H9 (cell line): ENCODE measurements around the gene TYMP. TPM values are rescaled to one million over a fixed set of nuclear protein-coding genes. Genes with fewer than 3 reads are reported as not detected.

Source experiments
- DNase-seq: peaks from one replicate; pipeline ENCODE4 v3.0.0-alpha.2; 2017
- H2AFZ ChIP-seq: one replicate; pipeline ENCODE4 v1.6.1; 2013; ENCODE audit warnings: mild to moderate bottlenecking, low read length, control low read depth, moderate library complexity
- H2AK5ac ChIP-seq: 2 replicates; pipeline ENCODE4 v1.6.1; 2013; ENCODE audit warnings: low read length, control low read depth, mixed read lengths; ENCODE audit not compliant: insufficient read length
- H2BK120ac ChIP-seq: one replicate; pipeline ENCODE4 v1.6.1; 2013; ENCODE audit warnings: low read depth, mild to moderate bottlenecking, low read length, control low read depth, inconsistent platforms; ENCODE audit not compliant: poor library complexity, severe bottlenecking
- H2BK12ac ChIP-seq: 2 replicates; pipeline ENCODE4 v1.6.1; 2013; ENCODE audit warnings: low read length, control low read depth, mixed read lengths, low read depth; ENCODE audit not compliant: insufficient read length
- H2BK15ac ChIP-seq: 2 replicates; pipeline ENCODE4 v1.6.1; 2013; ENCODE audit warnings: low read depth, low read length, control low read depth
- H2BK20ac ChIP-seq: one replicate; pipeline ENCODE4 v1.6.1; 2013; ENCODE audit warnings: low read depth, mild to moderate bottlenecking, low read length, control low read depth, inconsistent platforms; ENCODE audit not compliant: poor library complexity, severe bottlenecking
- H2BK5ac ChIP-seq: 2 replicates; pipeline ENCODE4 v1.6.1; 2013; ENCODE audit warnings: low read length, control low read depth, mixed read lengths; ENCODE audit not compliant: insufficient read length
- H3K14ac ChIP-seq: 2 replicates; pipeline ENCODE4 v1.6.1; 2013; ENCODE audit warnings: low read length, control low read depth; ENCODE audit not compliant: insufficient read depth
- H3K18ac ChIP-seq: 2 replicates; pipeline ENCODE4 v1.6.1; 2013; ENCODE audit warnings: low read depth, mild to moderate bottlenecking, mixed read lengths, low read length, control low read depth; ENCODE audit not compliant: insufficient read length
- H3K23ac ChIP-seq: 2 replicates; pipeline ENCODE4 v1.6.1; 2013; ENCODE audit warnings: low read length, control low read depth, mixed read lengths, low read depth; ENCODE audit not compliant: insufficient read length
- H3K23me2 ChIP-seq: 2 replicates; pipeline ENCODE4 v1.6.1; 2013; ENCODE audit warnings: low read depth, mild to moderate bottlenecking, mixed read lengths, low read length, control low read depth; ENCODE audit not compliant: insufficient read length, poor library complexity, severe bottlenecking
- H3K27ac ChIP-seq: 2 replicates; pipeline ENCODE4 v1.5.1; 2013; ENCODE audit warnings: low read length, control low read depth, mixed read lengths, low read depth; ENCODE audit not compliant: insufficient read length
- H3K27me3 ChIP-seq: 2 replicates; pipeline ENCODE4 v1.6.1; 2013; ENCODE audit warnings: low read length, control low read depth, inconsistent platforms; ENCODE audit not compliant: insufficient read depth
- H3K4ac ChIP-seq: 2 replicates; pipeline ENCODE4 v1.6.1; 2013; ENCODE audit warnings: low read depth, mild to moderate bottlenecking, control low read depth, inconsistent platforms, low read length, moderate library complexity
- H3K4me1 ChIP-seq: 2 replicates; pipeline ENCODE4 v1.6.1; 2013; ENCODE audit warnings: low read length, control low read depth, inconsistent platforms; ENCODE audit not compliant: insufficient read depth
- H3K4me2 ChIP-seq: 2 replicates; pipeline ENCODE4 v1.6.1; 2013; ENCODE audit warnings: low read length, control low read depth, mixed read lengths; ENCODE audit not compliant: insufficient read length, insufficient read depth
- H3K56ac ChIP-seq: 2 replicates; pipeline ENCODE4 v1.6.1; 2013; ENCODE audit warnings: low read depth, mild to moderate bottlenecking, mixed read lengths, low read length, control low read depth; ENCODE audit not compliant: insufficient read length
- H3K79me1 ChIP-seq: 2 replicates; pipeline ENCODE4 v1.6.1; 2013; ENCODE audit warnings: low read depth, mild to moderate bottlenecking, moderate library complexity, low read length, control low read depth, inconsistent platforms; ENCODE audit not compliant: insufficient read depth, poor library complexity, severe bottlenecking
- H3K79me2 ChIP-seq: 2 replicates; pipeline ENCODE4 v1.6.1; 2013; ENCODE audit warnings: low read length, control low read depth, inconsistent platforms; ENCODE audit not compliant: insufficient read depth
- H3K9ac ChIP-seq: 2 replicates; pipeline ENCODE4 v1.6.1; 2013; ENCODE audit warnings: low read length, control low read depth, mixed read lengths; ENCODE audit not compliant: insufficient read length; ENCODE audit errors: extremely low read depth
- H3K9me3 ChIP-seq: one replicate; pipeline ENCODE4 v1.6.1; 2013; ENCODE audit warnings: low read depth, low read length, inconsistent platforms; ENCODE audit not compliant: control insufficient read depth
- H3T11ph ChIP-seq: one replicate; pipeline ENCODE4 v1.6.1; 2013; ENCODE audit warnings: mild to moderate bottlenecking, low read length, control low read depth, inconsistent platforms
- H4K20me1 ChIP-seq: one replicate; pipeline ENCODE4 v1.6.1; 2013; ENCODE audit not compliant: control insufficient read depth, insufficient read length, insufficient read depth
- H4K5ac ChIP-seq: 2 replicates; pipeline ENCODE4 v1.6.1; 2013; ENCODE audit warnings: low read depth, mild to moderate bottlenecking, mixed read lengths, low read length, control low read depth; ENCODE audit not compliant: insufficient read length
- H4K8ac ChIP-seq: replicated peaks from 2 replicates; pipeline ENCODE4 v1.6.1; 2013; ENCODE audit warnings: low read length, control low read depth, mixed read lengths, low read depth; ENCODE audit not compliant: insufficient read length
- H4K91ac ChIP-seq: 2 replicates; pipeline ENCODE4 v1.6.1; 2013; ENCODE audit warnings: low read depth, mild to moderate bottlenecking, moderate library complexity, mixed read lengths, low read length, control low read depth; ENCODE audit not compliant: insufficient read length
- H3K27ac Mint-ChIP-seq, 3 experiments: 2 replicates in 2 of 3; 3 replicates in 1 of 3; pipeline ENCODE4 v1.8.0; 2020 to 2021; ENCODE audit warnings: mixed read lengths in 3 of 3, mild to moderate bottlenecking in 1 of 3, moderate library complexity in 1 of 3
- H3K27me3 Mint-ChIP-seq: 2 replicates; pipeline ENCODE4 v1.8.0; 2021; ENCODE audit warnings: low read depth, mild to moderate bottlenecking, moderate library complexity, mixed read lengths
- H3K36me3 Mint-ChIP-seq, 3 experiments: 2 replicates in 2 of 3; 3 replicates in 1 of 3; pipeline ENCODE4 v1.8.0; 2020 to 2021; ENCODE audit warnings: low read depth in 3 of 3, mixed read lengths in 3 of 3; ENCODE audit not compliant: insufficient read depth in 1 of 3
- H3K4me1 Mint-ChIP-seq, 2 experiments: 2 replicates each; pipeline ENCODE4 v1.8.0; 2020; ENCODE audit warnings: mixed read lengths in 2 of 2
- H3K4me3 Mint-ChIP-seq, 2 experiments: 2 replicates in 1 of 2; 3 replicates in 1 of 2; pipeline ENCODE4 v1.8.0; 2020 to 2021; ENCODE audit warnings: mild to moderate bottlenecking in 2 of 2, mixed read lengths in 2 of 2, moderate library complexity in 1 of 2
- H3K9me3 Mint-ChIP-seq, 2 experiments: 2 replicates in 1 of 2; 3 replicates in 1 of 2; pipeline ENCODE4 v1.8.0; 2020; ENCODE audit warnings: mild to moderate bottlenecking in 2 of 2, mixed read lengths in 2 of 2, moderate library complexity in 1 of 2
- WGBS: extraction: QIAGEN DNeasy Blood & Tissue Kit; methylation state at CpG from one replicate; pipeline ENCODE4 v1.1.7; 2013; ENCODE audit warnings: missing lambda C conversion rate, low lambda C conversion rate, mixed read lengths; ENCODE audit not compliant: insufficient read length; ENCODE audit errors: extremely low coverage; 5-methylcytosine and 5-hydroxymethylcytosine counted together
- total RNA-seq: library from RNA; stranded (reverse); gene quantifications from 2 replicates; pipeline ENCODE4 v1.2.1, GENCODE V29; 2021
- TF ChIP-seq, protein P1 (sequence below): fragments of 200-600 bp; sonication (generic); conservative IDR thresholded peaks from 3 replicates; pipeline ENCODE4 v1.8.0; 2021; ENCODE audit warnings: antibody characterized with exemption, mild to moderate bottlenecking

TYMP gene
- total RNA-seq, 1 experiment from 2014 or later = 1.0 TPM

DNA sequence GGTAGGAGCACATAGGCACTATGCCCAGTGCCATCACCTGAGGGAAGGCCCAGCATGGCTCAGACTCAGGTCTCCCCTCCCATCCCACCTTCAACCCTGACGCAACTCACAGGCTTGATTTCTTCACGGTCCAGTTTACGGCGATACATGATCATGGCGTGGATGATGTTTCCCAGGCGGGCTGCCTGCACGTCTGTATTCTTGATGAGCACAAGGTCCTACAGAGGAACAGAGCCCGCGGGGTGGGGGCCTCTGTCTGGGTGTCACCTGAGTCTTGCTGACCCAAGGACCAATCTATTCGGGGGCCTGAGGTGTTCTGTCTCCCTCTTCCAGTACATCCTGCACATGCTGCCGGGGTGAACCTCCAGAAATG is 44.6 kb upstream of the TYMP start:
- Histone ChIP-seq H4K20me1 (no peaks in the 10 kb centered on the region), H2BK5ac (no peak overlapping the region)
- WGBS = no CpG with 5 or more reads among the region's 11 CpGs

More for the DNA sequence above, 44.6 kb upstream of the TYMP start:
- Histone ChIP-seq H3K18ac (no peak overlapping the region), H3T11ph (no peak overlapping the region), H2BK120ac (no peak overlapping the region), H3K79me1 (no peaks in the 10 kb centered on the region), H4K8ac (no peak overlapping the region), H3K23ac (no peak overlapping the region), H3K27ac (no peak overlapping the region), H3K4me1 (no peaks in the 10 kb centered on the region), H2BK15ac (no peak overlapping the region), H3K23me2 (no peaks in the 10 kb centered on the region), H3K4ac (no peak overlapping the region), H3K56ac (no peak overlapping the region), H2AFZ (no peak overlapping the region), H2BK12ac (no peak overlapping the region), H2AK5ac (no peak overlapping the region), H4K5ac (no peak overlapping the region), H3K9ac (no peak overlapping the region), H3K79me2 (no peaks in the 10 kb centered on the region), H2BK20ac (no peak overlapping the region), H3K27me3 (no peaks in the 10 kb centered on the region), H3K14ac (no peak overlapping the region), H3K4me2 (no peak overlapping the region), H4K91ac (no peak overlapping the region), H3K9me3 (no peaks in the 10 kb centered on the region)
- H3K4me3 Mint-ChIP-seq = no peak overlapping the region
- H3K9me3 Mint-ChIP-seq = no peaks in the 10 kb centered on the region
- H3K27me3 Mint-ChIP-seq = no peaks in the 10 kb centered on the region; the same call in 1 of the 2 replicates
- no peak for DNase-seq
- peaks cover 11 to 75% (median 68%) of the 10 kb centered on the region in 3 experiments for H3K36me3 Mint-ChIP-seq
- no peaks in the 10 kb centered on the region for H3K4me1 Mint-ChIP-seq
- TF ChIP-seq, protein P1, sequence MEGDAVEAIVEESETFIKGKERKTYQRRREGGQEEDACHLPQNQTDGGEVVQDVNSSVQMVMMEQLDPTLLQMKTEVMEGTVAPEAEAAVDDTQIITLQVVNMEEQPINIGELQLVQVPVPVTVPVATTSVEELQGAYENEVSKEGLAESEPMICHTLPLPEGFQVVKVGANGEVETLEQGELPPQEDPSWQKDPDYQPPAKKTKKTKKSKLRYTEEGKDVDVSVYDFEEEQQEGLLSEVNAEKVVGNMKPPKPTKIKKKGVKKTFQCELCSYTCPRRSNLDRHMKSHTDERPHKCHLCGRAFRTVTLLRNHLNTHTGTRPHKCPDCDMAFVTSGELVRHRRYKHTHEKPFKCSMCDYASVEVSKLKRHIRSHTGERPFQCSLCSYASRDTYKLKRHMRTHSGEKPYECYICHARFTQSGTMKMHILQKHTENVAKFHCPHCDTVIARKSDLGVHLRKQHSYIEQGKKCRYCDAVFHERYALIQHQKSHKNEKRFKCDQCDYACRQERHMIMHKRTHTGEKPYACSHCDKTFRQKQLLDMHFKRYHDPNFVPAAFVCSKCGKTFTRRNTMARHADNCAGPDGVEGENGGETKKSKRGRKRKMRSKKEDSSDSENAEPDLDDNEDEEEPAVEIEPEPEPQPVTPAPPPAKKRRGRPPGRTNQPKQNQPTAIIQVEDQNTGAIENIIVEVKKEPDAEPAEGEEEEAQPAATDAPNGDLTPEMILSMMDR = no peak
- H3K27ac Mint-ChIP-seq = no peak overlapping the region
